Epithelial cell of esophagus (primary cell): ENCODE results near the gene MSL3B.

Source experiments
- DNase-seq: peaks from one replicate; pipeline ENCODE4 v3.0.0; 2010; ENCODE audit warnings: low read depth
- H3K4me3 ChIP-seq: 2 replicates; pipeline ENCODE4 v1.5.1; 2011; ENCODE audit warnings: mild to moderate bottlenecking, low read length, control low read depth
- TF ChIP-seq, protein P1 (sequence below): IDR thresholded peaks from 2 replicates; pipeline ENCODE4 v1.5.1; 2011; ENCODE audit warnings: low read depth, mild to moderate bottlenecking, low read length, control low read depth, inconsistent platforms; ENCODE audit not compliant: insufficient read depth; ENCODE audit errors: missing control alignments

The MSL3B gene

DNA sequence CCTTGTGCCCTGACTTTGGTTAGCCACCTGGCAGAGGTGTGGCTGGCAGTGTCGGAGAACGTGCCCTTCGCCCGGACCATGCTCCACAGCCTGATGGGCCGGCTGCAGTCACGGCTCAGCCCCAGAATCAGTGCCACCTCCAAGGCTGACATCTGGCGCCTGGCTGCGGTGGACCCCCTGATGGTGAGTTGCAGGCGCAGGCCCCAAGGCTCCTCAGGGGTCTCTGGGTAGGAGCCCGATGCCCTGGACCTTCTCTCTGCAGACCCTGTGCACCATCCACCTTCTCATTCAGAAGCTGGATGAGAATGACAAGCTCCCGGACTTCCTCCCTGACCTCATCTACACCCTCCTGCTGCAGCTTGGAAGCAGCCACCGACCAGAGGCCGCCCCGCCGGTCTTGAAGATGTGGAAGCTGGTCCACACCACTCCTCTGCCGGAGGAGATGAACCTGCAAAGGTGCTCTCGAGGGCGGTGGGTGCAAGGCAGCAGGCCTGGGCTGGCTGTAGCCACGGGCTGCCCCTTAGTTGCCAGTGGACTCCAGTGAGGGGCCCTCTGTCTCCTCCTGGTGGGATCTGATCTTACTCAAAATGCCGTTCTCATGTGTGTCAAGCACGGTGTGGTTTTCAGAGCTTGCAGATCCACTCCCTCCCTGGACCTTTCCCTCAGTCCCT, 46.0 kb downstream of the MSL3B start:
- TF ChIP-seq, protein P1, sequence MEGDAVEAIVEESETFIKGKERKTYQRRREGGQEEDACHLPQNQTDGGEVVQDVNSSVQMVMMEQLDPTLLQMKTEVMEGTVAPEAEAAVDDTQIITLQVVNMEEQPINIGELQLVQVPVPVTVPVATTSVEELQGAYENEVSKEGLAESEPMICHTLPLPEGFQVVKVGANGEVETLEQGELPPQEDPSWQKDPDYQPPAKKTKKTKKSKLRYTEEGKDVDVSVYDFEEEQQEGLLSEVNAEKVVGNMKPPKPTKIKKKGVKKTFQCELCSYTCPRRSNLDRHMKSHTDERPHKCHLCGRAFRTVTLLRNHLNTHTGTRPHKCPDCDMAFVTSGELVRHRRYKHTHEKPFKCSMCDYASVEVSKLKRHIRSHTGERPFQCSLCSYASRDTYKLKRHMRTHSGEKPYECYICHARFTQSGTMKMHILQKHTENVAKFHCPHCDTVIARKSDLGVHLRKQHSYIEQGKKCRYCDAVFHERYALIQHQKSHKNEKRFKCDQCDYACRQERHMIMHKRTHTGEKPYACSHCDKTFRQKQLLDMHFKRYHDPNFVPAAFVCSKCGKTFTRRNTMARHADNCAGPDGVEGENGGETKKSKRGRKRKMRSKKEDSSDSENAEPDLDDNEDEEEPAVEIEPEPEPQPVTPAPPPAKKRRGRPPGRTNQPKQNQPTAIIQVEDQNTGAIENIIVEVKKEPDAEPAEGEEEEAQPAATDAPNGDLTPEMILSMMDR, result no peak
- no peak for DNase-seq
- H3K4me3 ChIP-seq, result no peak overlapping the region

DNA sequence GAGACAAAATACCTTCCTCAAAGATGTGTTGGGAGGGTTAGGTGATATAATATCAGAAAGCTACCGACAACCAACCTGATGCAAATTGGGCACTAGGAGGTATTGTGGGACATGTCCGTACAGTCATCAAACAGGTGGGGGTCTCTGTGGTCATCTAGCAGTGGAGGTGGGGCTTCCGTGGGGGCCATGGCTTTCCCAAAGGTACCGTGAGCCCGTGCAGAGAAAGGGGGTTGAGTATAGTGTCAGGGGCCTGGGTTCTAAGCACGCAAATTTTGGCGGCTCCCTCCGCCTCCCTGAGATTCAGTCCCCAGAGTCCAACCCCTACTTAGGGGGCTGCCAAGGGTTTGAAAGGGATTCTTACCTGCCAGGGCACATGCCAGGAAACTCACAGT, 46.5 kb downstream of the MSL3B start:
- no peak for DNase-seq
- TF ChIP-seq, protein P1, result no peak
- no peak overlapping the region for H3K4me3 ChIP-seq

DNA sequence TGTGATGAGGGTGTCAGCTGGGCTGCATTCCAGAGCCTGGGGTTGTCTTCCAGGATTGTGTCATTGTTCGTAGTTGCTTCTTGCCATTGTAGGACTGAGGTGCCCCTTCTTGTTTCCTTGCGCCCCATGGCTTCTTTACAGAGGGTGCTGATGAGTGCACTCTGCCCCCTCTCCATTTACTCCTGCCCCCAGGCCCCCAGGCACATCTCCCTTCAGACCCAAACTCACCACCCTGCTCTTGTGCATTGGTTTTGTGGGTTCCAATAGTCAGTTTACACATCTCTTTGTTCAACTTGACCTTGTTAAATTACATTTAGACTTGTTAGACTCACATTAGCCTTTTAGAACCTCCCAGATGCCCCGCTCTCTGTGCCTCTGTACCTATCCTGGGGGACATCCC, 47.0 kb downstream of the MSL3B start:
- TF ChIP-seq, protein P1, result no peak
- no peak overlapping the region for H3K4me3 ChIP-seq
- no peak for DNase-seq

DNA sequence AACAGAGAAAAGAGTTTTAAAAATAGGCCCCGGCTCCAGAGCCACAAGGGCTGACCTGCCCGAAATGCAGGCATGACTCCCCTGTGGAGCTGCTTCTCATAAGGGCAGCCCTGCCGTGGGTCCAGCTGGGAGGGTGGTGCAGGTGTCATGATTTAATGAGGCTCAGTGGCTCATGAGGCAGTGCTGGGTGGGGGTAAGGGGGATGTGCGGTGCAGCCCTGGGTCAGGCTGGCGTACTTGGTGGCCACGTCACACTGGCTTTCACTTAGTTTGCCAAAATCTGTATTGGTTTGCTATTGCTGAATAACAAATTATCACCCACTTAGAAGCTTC, 47.4 kb downstream of the MSL3B start:
- DNase-seq, result no peak
- TF ChIP-seq, protein P1, result no peak
- H3K4me3 ChIP-seq, result no peak overlapping the region

DNA sequence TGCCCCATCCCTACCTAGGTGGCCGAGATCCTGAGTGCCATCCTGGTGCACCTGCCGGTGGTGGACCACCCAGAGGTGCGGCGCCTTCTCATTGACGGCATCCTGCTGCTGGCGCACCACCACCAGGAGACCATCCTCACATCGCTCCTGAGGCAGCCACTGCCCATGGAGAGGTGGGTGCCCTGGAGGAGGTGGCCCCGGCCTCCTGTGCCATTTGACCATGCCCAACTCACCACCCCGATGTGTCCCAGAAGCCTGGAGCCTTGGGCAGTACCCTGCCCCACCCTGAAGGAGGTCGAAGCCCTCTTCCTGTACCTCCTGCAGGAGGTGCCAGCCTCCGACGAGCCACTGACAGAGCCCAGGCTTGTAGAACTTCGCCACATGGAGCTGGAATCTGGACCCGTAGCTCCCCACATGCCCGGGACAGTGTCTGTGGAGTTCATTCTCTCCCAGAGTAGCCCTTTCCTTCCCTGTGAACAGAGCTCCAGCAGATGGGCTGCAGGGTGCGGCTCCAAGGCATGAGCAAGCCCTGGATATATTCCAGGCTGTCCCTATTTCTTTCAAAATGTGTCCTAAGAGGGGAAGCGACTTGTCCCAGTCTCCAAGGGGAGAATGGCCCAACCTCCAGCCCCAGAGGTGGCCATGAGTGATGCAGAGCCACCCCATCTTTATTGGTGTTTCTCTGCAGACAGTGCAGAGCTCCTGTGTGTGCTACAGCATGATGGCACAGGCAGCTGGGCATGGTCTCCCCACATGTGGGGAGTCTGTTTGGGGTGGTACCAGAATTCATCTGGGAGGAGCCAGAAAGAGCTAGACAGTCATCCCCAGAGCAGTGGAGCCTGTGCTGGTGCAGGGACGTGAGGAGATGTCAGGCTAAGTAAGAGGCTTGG, 48.1 kb downstream of the MSL3B start:
- no peak overlapping the region for H3K4me3 ChIP-seq
- TF ChIP-seq, protein P1, result no peak
- DNase-seq, result no peak

DNA sequence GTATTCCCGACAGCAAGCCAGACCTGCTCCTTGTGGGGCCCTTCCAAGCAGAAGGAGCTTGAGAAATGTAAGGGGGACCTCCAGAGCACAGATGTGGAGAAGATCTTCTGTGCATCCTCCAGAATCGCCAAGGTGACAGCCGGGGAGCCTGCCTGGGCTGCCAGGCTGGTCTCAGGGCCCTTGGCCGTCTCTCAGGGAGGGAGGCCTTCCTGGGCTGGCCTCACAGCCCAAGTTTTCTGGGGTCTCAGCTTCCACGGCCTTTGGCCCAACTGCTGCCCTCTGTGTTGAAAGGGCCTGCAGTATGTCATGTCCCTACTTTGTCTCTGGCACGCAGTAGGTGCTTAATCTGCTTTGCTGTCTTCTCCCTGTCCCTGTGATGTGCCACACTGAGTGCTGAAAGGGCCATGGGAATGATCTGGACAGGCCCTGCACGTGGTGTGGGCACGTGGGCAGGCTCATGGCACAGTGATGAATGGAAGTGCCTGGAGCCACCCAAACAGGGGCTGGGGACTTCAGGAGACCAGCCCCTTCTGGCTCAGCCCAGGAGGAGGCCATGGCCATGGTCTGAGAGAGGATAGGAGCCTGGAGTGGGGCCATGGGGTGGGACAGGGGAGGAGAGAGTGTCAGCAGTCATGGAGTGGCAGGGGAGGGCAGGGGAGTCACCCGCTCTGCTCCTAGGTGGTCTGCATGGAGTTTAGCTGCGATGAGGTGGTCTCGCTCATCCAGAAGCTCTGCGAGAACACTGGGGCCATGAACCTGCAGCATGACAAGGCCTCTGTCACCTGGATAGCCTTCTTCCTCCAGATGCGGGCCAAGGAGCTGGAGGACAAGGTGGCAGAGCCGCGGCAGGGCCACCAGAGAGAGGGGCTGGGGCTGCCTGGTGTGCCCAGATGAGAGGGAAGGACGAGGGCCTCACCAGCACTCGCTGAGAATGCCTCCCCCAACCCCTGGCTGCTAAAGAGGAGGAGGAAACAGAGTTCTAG, 49.3 kb downstream of the MSL3B start:
- DNase-seq, result no peak
- TF ChIP-seq, protein P1, result no peak
- no peak overlapping the region for H3K4me3 ChIP-seq
